ENCODE measurements around the gene CCT2. TPM values are rescaled to one million over a fixed set of nuclear protein-coding genes. Genes with fewer than 3 reads are reported as not detected.

The CCT2 gene
- polyA plus RNA-seq, 1 donor from 2014 or later = 458 TPM

DNA sequence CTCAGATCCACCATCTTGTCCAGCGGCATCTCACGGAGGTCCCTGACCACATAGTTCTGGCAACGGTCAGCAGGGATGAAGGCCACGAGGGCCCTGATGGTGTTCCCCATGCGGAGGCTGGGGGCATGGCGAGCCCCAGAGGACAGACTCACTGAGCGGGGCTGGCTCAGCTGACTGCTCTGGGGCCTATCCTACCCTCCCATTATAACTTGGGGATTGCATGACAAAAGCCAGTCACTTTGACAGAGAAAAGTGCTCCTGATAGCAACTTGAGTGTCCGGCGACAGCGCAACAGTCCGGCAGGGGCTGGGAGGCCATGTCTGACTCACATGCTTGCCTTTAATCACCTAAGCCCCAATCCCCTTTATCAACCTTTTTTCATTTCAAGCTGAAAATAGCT, 25.5 kb downstream of the CCT2 start, which contains the start of gene LRRC10:
Gene LRRC10, minus strand, starts transcription at position 179 of the 400 bp plus-strand sequence. Its CDS starts 69 bp downstream, at position 110.
- no peaks in the 10 kb centered on the region for H3K36me3 ChIP-seq (ENCODE audit: insufficient read depth, low read length)
- no peaks in the 10 kb centered on the region for H3K9me2 ChIP-seq (ENCODE audit: insufficient read depth, low read length)
- no peaks in the 10 kb centered on the region for H3K27me3 ChIP-seq (ENCODE audit: insufficient read depth, low read depth, low read length)
- no peak within 1 kb of the TSS for H3K9ac ChIP-seq (ENCODE audit: low read length)
- no peaks in the 10 kb centered on the region for H4K20me1 ChIP-seq (ENCODE audit: insufficient read depth)
- H3F3A ChIP-seq (ENCODE audit: insufficient read depth, low read length, poor library complexity, severe bottlenecking) = no peaks in the 10 kb centered on the region
- no peak within 1 kb of the TSS for H3K4me3 ChIP-seq (ENCODE audit: low read length)
- no peak for TF ChIP-seq MXI1 (conservative IDR thresholded peaks at IDR 0.05; ENCODE audit: poor library complexity, severe bottlenecking)
- no peak for TF ChIP-seq POLR2AphosphoS5 (IDR thresholded peaks at IDR 0.05)
- TF ChIP-seq, protein P1, sequence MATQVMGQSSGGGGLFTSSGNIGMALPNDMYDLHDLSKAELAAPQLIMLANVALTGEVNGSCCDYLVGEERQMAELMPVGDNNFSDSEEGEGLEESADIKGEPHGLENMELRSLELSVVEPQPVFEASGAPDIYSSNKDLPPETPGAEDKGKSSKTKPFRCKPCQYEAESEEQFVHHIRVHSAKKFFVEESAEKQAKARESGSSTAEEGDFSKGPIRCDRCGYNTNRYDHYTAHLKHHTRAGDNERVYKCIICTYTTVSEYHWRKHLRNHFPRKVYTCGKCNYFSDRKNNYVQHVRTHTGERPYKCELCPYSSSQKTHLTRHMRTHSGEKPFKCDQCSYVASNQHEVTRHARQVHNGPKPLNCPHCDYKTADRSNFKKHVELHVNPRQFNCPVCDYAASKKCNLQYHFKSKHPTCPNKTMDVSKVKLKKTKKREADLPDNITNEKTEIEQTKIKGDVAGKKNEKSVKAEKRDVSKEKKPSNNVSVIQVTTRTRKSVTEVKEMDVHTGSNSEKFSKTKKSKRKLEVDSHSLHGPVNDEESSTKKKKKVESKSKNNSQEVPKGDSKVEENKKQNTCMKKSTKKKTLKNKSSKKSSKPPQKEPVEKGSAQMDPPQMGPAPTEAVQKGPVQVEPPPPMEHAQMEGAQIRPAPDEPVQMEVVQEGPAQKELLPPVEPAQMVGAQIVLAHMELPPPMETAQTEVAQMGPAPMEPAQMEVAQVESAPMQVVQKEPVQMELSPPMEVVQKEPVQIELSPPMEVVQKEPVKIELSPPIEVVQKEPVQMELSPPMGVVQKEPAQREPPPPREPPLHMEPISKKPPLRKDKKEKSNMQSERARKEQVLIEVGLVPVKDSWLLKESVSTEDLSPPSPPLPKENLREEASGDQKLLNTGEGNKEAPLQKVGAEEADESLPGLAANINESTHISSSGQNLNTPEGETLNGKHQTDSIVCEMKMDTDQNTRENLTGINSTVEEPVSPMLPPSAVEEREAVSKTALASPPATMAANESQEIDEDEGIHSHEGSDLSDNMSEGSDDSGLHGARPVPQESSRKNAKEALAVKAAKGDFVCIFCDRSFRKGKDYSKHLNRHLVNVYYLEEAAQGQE (IDR thresholded peaks at IDR 0.05; ENCODE audit: borderline replicate concordance) = no peak
- TF ChIP-seq EP300 (conservative IDR thresholded peaks at IDR 0.05; ENCODE audit: poor library complexity, severe bottlenecking) = no peak
- no peaks in the 10 kb centered on the region for H3K79me2 ChIP-seq (replicated peaks; ENCODE audit: insufficient read depth, low read length)
- H3K27ac ChIP-seq (ENCODE audit: low read length) = no peak within 1 kb of the TSS
- H3K4me2 ChIP-seq (ENCODE audit: low read length) = no peak within 1 kb of the TSS
- H3K9me3 ChIP-seq (ENCODE audit: low read length) = no peaks in the 10 kb centered on the region
- no peak within 1 kb of the TSS for H2AFZ ChIP-seq (ENCODE audit: low read depth, low read length)

DNA sequence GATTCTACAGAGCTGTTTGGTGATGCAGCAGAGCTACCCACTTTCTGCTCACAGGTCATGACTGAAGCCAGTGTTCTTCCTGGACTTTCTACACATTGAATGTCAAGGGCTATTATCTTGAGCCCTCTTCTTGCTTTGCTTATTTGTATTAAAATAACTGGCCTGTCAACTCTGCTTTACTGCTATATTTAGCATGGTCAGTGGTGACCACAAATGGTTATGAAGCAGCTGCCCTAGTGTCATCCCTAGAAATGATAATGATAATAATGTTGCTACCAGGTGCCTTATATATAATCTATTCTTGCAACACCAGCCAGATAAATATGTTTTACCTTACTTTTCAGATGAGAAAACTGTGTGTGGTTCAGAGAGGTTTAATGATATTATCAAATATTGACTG, 28.1 kb downstream of the CCT2 start:
- Histone ChIP-seq H3F3A (ENCODE audit: insufficient read depth, low read length, poor library complexity, severe bottlenecking) (no peaks in the 10 kb centered on the region), H3K27me3 (ENCODE audit: insufficient read depth, low read depth, low read length) (no peaks in the 10 kb centered on the region), H4K20me1 (ENCODE audit: insufficient read depth) (no peaks in the 10 kb centered on the region), H3K9me2 (ENCODE audit: insufficient read depth, low read length) (no peaks in the 10 kb centered on the region), H3K36me3 (ENCODE audit: insufficient read depth, low read length) (no peaks in the 10 kb centered on the region), H3K9ac (ENCODE audit: low read length) (no peak overlapping the region), H2AFZ (ENCODE audit: low read depth, low read length) (no peak overlapping the region), H3K27ac (ENCODE audit: low read length) (no peak overlapping the region), H3K4me2 (ENCODE audit: low read length) (no peak overlapping the region), H3K4me3 (ENCODE audit: low read length) (no peak overlapping the region), H3K79me2 (replicated peaks; ENCODE audit: insufficient read depth, low read length) (no peaks in the 10 kb centered on the region), H3K9me3 (ENCODE audit: low read length) (no peaks in the 10 kb centered on the region)
- TF ChIP-seq, protein P1 (IDR thresholded peaks at IDR 0.05; ENCODE audit: borderline replicate concordance) = no peak
- TF ChIP-seq TAF1 (IDR thresholded peaks at IDR 0.05; ENCODE audit: low read depth) (no peak), EP300 (conservative IDR thresholded peaks at IDR 0.05; ENCODE audit: poor library complexity, severe bottlenecking) (no peak), MXI1 (conservative IDR thresholded peaks at IDR 0.05; ENCODE audit: poor library complexity, severe bottlenecking) (no peak), EZH2 (IDR thresholded peaks at IDR 0.05; ENCODE audit: borderline replicate concordance, insufficient read depth, low read length, poor library complexity, severe bottlenecking) (no peak), RAD21 (conservative IDR thresholded peaks at IDR 0.05) (no peak), POLR2AphosphoS5 (IDR thresholded peaks at IDR 0.05) (no peak), SMC3 (conservative IDR thresholded peaks at IDR 0.05; ENCODE audit: poor library complexity) (no peak)
- TF ChIP-seq, protein P2, sequence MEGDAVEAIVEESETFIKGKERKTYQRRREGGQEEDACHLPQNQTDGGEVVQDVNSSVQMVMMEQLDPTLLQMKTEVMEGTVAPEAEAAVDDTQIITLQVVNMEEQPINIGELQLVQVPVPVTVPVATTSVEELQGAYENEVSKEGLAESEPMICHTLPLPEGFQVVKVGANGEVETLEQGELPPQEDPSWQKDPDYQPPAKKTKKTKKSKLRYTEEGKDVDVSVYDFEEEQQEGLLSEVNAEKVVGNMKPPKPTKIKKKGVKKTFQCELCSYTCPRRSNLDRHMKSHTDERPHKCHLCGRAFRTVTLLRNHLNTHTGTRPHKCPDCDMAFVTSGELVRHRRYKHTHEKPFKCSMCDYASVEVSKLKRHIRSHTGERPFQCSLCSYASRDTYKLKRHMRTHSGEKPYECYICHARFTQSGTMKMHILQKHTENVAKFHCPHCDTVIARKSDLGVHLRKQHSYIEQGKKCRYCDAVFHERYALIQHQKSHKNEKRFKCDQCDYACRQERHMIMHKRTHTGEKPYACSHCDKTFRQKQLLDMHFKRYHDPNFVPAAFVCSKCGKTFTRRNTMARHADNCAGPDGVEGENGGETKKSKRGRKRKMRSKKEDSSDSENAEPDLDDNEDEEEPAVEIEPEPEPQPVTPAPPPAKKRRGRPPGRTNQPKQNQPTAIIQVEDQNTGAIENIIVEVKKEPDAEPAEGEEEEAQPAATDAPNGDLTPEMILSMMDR (IDR thresholded peaks at IDR 0.05; ENCODE audit: poor library complexity, severe bottlenecking) = no peak

Measured in neural cell (in vitro differentiated cells).